Loucy (cell line): ENCODE data around the gene FREM2.

Experiments
- CTCF ChIP-seq: fragments of 200-600 bp; sonication (generic); conservative IDR thresholded peaks from 2 replicates; pipeline ENCODE4 v1.5.1; 2014; ENCODE audit warnings: mild to moderate bottlenecking, antibody characterized with exemption, low read length
- EZH2phosphoT487 ChIP-seq: fragments of 200-600 bp; IDR thresholded peaks from 2 replicates; pipeline ENCODE4 v1.6.1; 2018; ENCODE audit warnings: antibody characterized with exemption, mild to moderate bottlenecking, moderate library complexity, borderline replicate concordance

- TF ChIP-seq CTCF = no peak
- no peak for TF ChIP-seq EZH2phosphoT487
Measured at GRCh38 chr13:38674208-38674607, 12.7 kb upstream of the FREM2 start.
